Measurements from ENCODE around the gene PHF2.

DNA sequence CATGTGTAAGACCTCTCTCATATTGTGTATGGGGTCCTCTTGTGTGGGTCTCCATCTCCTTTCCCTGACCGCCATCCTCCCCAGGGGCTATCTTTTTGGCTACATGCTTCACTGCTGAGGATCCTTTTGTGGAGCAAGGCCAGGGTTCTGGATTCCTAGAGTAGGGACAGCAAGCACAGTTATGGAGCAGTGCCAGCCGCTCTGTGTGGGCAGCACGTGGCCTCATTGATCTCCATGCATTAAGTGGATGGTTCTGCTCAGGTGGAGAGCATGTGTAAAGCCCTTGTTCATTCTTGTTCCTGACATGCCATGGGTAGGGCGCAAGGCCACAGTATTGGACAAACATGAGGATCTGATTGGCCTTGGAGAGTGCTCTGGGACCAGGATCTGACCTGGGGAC lies 8.9 kb downstream of the PHF2 start:
- TF ChIP-seq EZH2 (IDR thresholded peaks at IDR 0.05; ENCODE audit: low read depth, unreplicated experiment) (no peak), POLR2AphosphoS5 (IDR thresholded peaks at IDR 0.05; ENCODE audit: low read depth) (no peak), NANOG (IDR thresholded peaks at IDR 0.05; ENCODE audit: borderline replicate concordance) (no peak), EZH2phosphoT487 (IDR thresholded peaks at IDR 0.05; ENCODE audit: unreplicated experiment) (no peak), STAT1 (IDR thresholded peaks at IDR 0.05; ENCODE audit: unreplicated experiment) (no peak), JUNB (IDR thresholded peaks at IDR 0.05; ENCODE audit: unreplicated experiment) (no peak)
- TF ChIP-seq, protein P1, sequence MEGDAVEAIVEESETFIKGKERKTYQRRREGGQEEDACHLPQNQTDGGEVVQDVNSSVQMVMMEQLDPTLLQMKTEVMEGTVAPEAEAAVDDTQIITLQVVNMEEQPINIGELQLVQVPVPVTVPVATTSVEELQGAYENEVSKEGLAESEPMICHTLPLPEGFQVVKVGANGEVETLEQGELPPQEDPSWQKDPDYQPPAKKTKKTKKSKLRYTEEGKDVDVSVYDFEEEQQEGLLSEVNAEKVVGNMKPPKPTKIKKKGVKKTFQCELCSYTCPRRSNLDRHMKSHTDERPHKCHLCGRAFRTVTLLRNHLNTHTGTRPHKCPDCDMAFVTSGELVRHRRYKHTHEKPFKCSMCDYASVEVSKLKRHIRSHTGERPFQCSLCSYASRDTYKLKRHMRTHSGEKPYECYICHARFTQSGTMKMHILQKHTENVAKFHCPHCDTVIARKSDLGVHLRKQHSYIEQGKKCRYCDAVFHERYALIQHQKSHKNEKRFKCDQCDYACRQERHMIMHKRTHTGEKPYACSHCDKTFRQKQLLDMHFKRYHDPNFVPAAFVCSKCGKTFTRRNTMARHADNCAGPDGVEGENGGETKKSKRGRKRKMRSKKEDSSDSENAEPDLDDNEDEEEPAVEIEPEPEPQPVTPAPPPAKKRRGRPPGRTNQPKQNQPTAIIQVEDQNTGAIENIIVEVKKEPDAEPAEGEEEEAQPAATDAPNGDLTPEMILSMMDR (conservative IDR thresholded peaks at IDR 0.05; ENCODE audit: low read depth in 2 of 2), result no peak
- TF ChIP-seq, protein P2, sequence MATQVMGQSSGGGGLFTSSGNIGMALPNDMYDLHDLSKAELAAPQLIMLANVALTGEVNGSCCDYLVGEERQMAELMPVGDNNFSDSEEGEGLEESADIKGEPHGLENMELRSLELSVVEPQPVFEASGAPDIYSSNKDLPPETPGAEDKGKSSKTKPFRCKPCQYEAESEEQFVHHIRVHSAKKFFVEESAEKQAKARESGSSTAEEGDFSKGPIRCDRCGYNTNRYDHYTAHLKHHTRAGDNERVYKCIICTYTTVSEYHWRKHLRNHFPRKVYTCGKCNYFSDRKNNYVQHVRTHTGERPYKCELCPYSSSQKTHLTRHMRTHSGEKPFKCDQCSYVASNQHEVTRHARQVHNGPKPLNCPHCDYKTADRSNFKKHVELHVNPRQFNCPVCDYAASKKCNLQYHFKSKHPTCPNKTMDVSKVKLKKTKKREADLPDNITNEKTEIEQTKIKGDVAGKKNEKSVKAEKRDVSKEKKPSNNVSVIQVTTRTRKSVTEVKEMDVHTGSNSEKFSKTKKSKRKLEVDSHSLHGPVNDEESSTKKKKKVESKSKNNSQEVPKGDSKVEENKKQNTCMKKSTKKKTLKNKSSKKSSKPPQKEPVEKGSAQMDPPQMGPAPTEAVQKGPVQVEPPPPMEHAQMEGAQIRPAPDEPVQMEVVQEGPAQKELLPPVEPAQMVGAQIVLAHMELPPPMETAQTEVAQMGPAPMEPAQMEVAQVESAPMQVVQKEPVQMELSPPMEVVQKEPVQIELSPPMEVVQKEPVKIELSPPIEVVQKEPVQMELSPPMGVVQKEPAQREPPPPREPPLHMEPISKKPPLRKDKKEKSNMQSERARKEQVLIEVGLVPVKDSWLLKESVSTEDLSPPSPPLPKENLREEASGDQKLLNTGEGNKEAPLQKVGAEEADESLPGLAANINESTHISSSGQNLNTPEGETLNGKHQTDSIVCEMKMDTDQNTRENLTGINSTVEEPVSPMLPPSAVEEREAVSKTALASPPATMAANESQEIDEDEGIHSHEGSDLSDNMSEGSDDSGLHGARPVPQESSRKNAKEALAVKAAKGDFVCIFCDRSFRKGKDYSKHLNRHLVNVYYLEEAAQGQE (IDR thresholded peaks at IDR 0.05; ENCODE audit: unreplicated experiment), result no peak
